Stomach smooth muscle (tissue), 2 donors: ENCODE data around the gene INPP4A.
A peak's percentile ranks its signal among the peaks of the same experiment; 100 is the strongest.
"Not testable (repeated sequence)": the region's sequence is repeated elsewhere in the genome, so short reads cannot be mapped to it uniquely, and the experiment has no call there.

Experiments used
- H3K27ac ChIP-seq: one replicate; pipeline ENCODE4 v1.7.0; 2013; ENCODE audit warnings: mild to moderate bottlenecking, low read length, inconsistent platforms
- H3K27me3 ChIP-seq, 2 donors: one replicate each; pipeline ENCODE4 v1.7.0; 2013; ENCODE audit warnings: low read length in 2 of 2; ENCODE audit not compliant: insufficient read depth in 2 of 2, control insufficient read depth in 1 of 2
- H3K36me3 ChIP-seq, 2 donors: one replicate each; pipeline ENCODE4 v1.7.0; 2013; ENCODE audit warnings: low read length in 2 of 2; ENCODE audit not compliant: control insufficient read depth in 2 of 2, insufficient read depth in 2 of 2
- H3K4me1 ChIP-seq: one replicate; pipeline ENCODE4 v1.7.0; 2013; ENCODE audit warnings: low read length; ENCODE audit not compliant: control insufficient read depth, insufficient read depth
- H3K4me3 ChIP-seq, 2 donors: one replicate each; pipeline ENCODE4 v1.7.0; 2013; ENCODE audit warnings: low read length in 2 of 2
- H3K9ac ChIP-seq, 2 donors: one replicate each; pipeline ENCODE4 v1.7.0; 2013; ENCODE audit warnings: low read length in 2 of 2, mild to moderate bottlenecking in 1 of 2
- H3K9me3 ChIP-seq, 2 donors: one replicate each; pipeline ENCODE4 v1.7.0; 2013; ENCODE audit warnings: low read length in 2 of 2; ENCODE audit not compliant: control insufficient read depth in 2 of 2
- donor health status: healthy.
- donor health status: Pancreatic carcinoma.

Gene INPP4A

GRCh38 chr2:98415719-98416248, 28.9 kb upstream of the INPP4A start:
- H3K36me3 ChIP-seq, H3K27ac ChIP-seq, H3K9ac ChIP-seq, H3K9me3 ChIP-seq, H3K4me1 ChIP-seq, H3K27me3 ChIP-seq, H3K4me3 ChIP-seq: not testable (repeated sequence)

- peaks cover 0 to 4% of the 10 kb centered on the region in 2 donors for H3K9me3 ChIP-seq
- H3K27ac ChIP-seq = no peak overlapping the region
- no peaks in the 10 kb centered on the region for H3K36me3 ChIP-seq
- no peak overlapping the region for H3K9ac ChIP-seq
- H3K27me3 ChIP-seq = no peaks in the 10 kb centered on the region
- no peaks in the 10 kb centered on the region for H3K4me1 ChIP-seq
- no peak overlapping the region for H3K4me3 ChIP-seq
Measured at GRCh38 chr2:98416383-98417159, 28.1 kb upstream of the INPP4A start.

GRCh38 chr2:98419544-98419943, 25.1 kb upstream of the INPP4A start:
- H3K9me3 ChIP-seq = no peaks in the 10 kb centered on the region
- no peak overlapping the region for H3K4me3 ChIP-seq
- H3K36me3 ChIP-seq = no peaks in the 10 kb centered on the region
- H3K27me3 ChIP-seq = no peaks in the 10 kb centered on the region
- no peak overlapping the region for H3K9ac ChIP-seq
- no peak overlapping the region for H3K27ac ChIP-seq
- H3K4me1 ChIP-seq = no peaks in the 10 kb centered on the region

GRCh38 chr2:98419977-98420725, 24.5 kb upstream of the INPP4A start:
- H3K4me1 ChIP-seq = no peaks in the 10 kb centered on the region
- no peak overlapping the region for H3K27ac ChIP-seq
- no peak overlapping the region for H3K4me3 ChIP-seq
- H3K9ac ChIP-seq = no peak overlapping the region
- H3K9me3 ChIP-seq = no peaks in the 10 kb centered on the region
- no peaks in the 10 kb centered on the region for H3K36me3 ChIP-seq
- H3K27me3 ChIP-seq = no peaks in the 10 kb centered on the region

- H3K36me3 ChIP-seq = no peaks in the 10 kb centered on the region
- no peaks in the 10 kb centered on the region for H3K27me3 ChIP-seq
- H3K4me3 ChIP-seq = peak overlapping the region in 1 of 2 donors; percentile 7
- H3K27ac ChIP-seq = no peak overlapping the region
- no peaks in the 10 kb centered on the region for H3K4me1 ChIP-seq
- no peak overlapping the region for H3K9ac ChIP-seq
- no peaks in the 10 kb centered on the region for H3K9me3 ChIP-seq
Measured at GRCh38 chr2:98422449-98422848, 22.2 kb upstream of the INPP4A start.

- Histone ChIP-seq H3K9ac (no peak overlapping the region), H3K27me3 (no peaks in the 10 kb centered on the region), H3K9me3 (no peaks in the 10 kb centered on the region), H3K4me1 (no peaks in the 10 kb centered on the region), H3K4me3 (no peak overlapping the region), H3K27ac (no peak overlapping the region), H3K36me3 (no peaks in the 10 kb centered on the region)
Measured at GRCh38 chr2:98426771-98427170, 17.9 kb upstream of the INPP4A start.

- Histone ChIP-seq H3K4me1 (no peaks in the 10 kb centered on the region), H3K36me3 (no peaks in the 10 kb centered on the region), H3K9ac (no peak overlapping the region), H3K27ac (no peak overlapping the region), H3K27me3 (no peaks in the 10 kb centered on the region), H3K9me3 (no peaks in the 10 kb centered on the region), H3K4me3 (no peak overlapping the region)
Measured at GRCh38 chr2:98432145-98432544, 12.5 kb upstream of the INPP4A start.

GRCh38 chr2:98433363-98433964, 11.2 kb upstream of the INPP4A start:
- Histone ChIP-seq H3K9me3 (no peaks in the 10 kb centered on the region), H3K27ac (no peak overlapping the region), H3K4me1 (no peaks in the 10 kb centered on the region), H3K27me3 (no peaks in the 10 kb centered on the region), H3K36me3 (no peaks in the 10 kb centered on the region), H3K9ac (no peak overlapping the region), H3K4me3 (no peak overlapping the region)

GRCh38 chr2:98434492-98434891, 10.2 kb upstream of the INPP4A start:
- Histone ChIP-seq H3K36me3 (no peaks in the 10 kb centered on the region), H3K4me1 (no peaks in the 10 kb centered on the region), H3K4me3 (no peak overlapping the region), H3K27ac (no peak overlapping the region), H3K27me3 (no peaks in the 10 kb centered on the region), H3K9me3 (no peaks in the 10 kb centered on the region), H3K9ac (no peak overlapping the region)

GRCh38 chr2:98435670-98436069, 9.0 kb upstream of the INPP4A start:
- not testable (repeated sequence) for H3K9me3 ChIP-seq

More at GRCh38 chr2:98435670-98436069, 9.0 kb upstream of the INPP4A start:
- H3K27ac ChIP-seq, H3K9ac ChIP-seq, H3K4me3 ChIP-seq, H3K27me3 ChIP-seq, H3K36me3 ChIP-seq, H3K4me1 ChIP-seq: not testable (repeated sequence)
